Measurements from ENCODE around the gene ZER1. TPM values are rescaled to one million over a fixed set of nuclear protein-coding genes. Genes with fewer than 3 reads are reported as not detected.

Gene ZER1
- total and polyA plus RNA-seq, 2 of the 8 experiments (the other 6 are each of a cell fraction or from before 2014, with no cell fraction given) = 20.5 to 26.6 TPM

DNA sequence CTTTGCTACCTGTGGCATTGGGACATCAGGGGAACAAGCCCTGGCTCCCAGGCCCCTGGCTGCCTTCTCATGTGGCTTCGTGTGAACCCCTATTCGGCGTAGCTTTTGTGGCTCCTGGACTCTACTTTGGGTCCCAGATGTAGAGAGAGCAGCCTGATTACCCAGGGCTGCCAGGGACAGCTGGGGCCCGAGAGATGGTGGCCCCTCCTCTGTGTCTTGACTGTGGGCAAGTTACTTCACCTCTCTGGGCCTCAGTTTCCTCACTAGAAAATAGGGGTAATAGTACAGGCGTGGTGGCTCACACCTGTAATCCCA is 67.4 kb downstream of the ZER1 start:
- no peaks in the 10 kb centered on the region for H3K27me3 ChIP-seq (replicated peaks in 1 of 4; ENCODE audit: control insufficient read depth in 3 of 4, extremely low read depth in 1 of 4, insufficient read depth in 3 of 4, low read length in 3 of 4)
- peaks cover 2 to 3% of the 10 kb centered on the region in 2 experiments for H4K20me1 ChIP-seq (replicated peaks in 1 of 2; ENCODE audit: control insufficient read depth in 1 of 2, insufficient read depth in 2 of 2, low read length in 2 of 2)
- H3K4me3 ChIP-seq (ENCODE audit: extremely low read depth in 1 of 4, insufficient read depth in 2 of 4, low read depth in 3 of 4, low read length in 4 of 4) = no peak overlapping the region
- ChIA-PET CTCF (ENCODE audit: partially characterized antibody) (interaction anchor here (0.6 to 1.8 kb wide), 6 partner anchors 10 to 71 kb away, joined by 3 to 7 read pairs (median 3); no protein-coding TSS in a partner anchor), POLR2A (ENCODE audit: partially characterized antibody) (interaction anchor here (0.6 to 46.1 kb wide), 5 partner anchors 16 to 140 kb away, joined by 3 to 1197 read pairs (median 3); partner anchors contain the start of genes DYNC2I2, SET and ZDHHC12)
- H3K36me3 ChIP-seq (ENCODE audit: control insufficient read depth in 2 of 4, insufficient read depth in 4 of 4, low read length in 3 of 4) = peaks cover 0 to 5% (median 0%) of the 10 kb centered on the region in 4 experiments; a peak in 2 of 8 replicates
- no peak overlapping the region for H3K4ac ChIP-seq (replicated peaks; ENCODE audit: insufficient read length, low read depth, low read length)
- no peak overlapping the region; a peak in 1 of 4 replicates for H3K4me2 ChIP-seq (ENCODE audit: insufficient read depth in 1 of 2, low read depth in 2 of 2, low read length in 2 of 2)
- no peak overlapping the region for H4K5ac ChIP-seq (ENCODE audit: insufficient read length, low read depth, low read length)
- no peak overlapping the region for H2BK5ac ChIP-seq (ENCODE audit: low read depth, low read length)
- no peak for FAIRE-seq
- H3K14ac ChIP-seq (ENCODE audit: insufficient read length) = no peak overlapping the region
- H3K79me1 ChIP-seq (ENCODE audit: low read depth, low read length) = no peaks in the 10 kb centered on the region
- no peaks in the 10 kb centered on the region for H3K9me3 ChIP-seq (ENCODE audit: insufficient read depth in 2 of 2, low read depth in 1 of 2, low read length in 1 of 2)
- WGBS, 2 experiments (ENCODE audit: extremely low coverage in 1 of 2, insufficient coverage in 1 of 2, insufficient read length in 1 of 2, insufficient replicate concordance in 2 of 2, low coverage in 1 of 2, low lambda C conversion rate in 2 of 2, missing lambda C conversion rate in 1 of 2) = 93% methylated on average over 5 of the region's 5 CpGs; no CpG with 5 or more reads in 1 of the 2 experiments
- H2AFZ ChIP-seq (ENCODE audit: low read length) = no peak overlapping the region
- TF ChIP-seq GTF2F1 (IDR thresholded peaks at IDR 0.05; ENCODE audit: borderline replicate concordance, low read depth, low read length) (no peak), NANOG (IDR thresholded peaks at IDR 0.05; ENCODE audit: insufficient read depth, low read depth, low read length, poor library complexity, severe bottlenecking) (no peak)
- TF ChIP-seq, protein P1, sequence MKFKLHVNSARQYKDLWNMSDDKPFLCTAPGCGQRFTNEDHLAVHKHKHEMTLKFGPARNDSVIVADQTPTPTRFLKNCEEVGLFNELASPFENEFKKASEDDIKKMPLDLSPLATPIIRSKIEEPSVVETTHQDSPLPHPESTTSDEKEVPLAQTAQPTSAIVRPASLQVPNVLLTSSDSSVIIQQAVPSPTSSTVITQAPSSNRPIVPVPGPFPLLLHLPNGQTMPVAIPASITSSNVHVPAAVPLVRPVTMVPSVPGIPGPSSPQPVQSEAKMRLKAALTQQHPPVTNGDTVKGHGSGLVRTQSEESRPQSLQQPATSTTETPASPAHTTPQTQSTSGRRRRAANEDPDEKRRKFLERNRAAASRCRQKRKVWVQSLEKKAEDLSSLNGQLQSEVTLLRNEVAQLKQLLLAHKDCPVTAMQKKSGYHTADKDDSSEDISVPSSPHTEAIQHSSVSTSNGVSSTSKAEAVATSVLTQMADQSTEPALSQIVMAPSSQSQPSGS (IDR thresholded peaks at IDR 0.05; ENCODE audit: low read length) = no peak
- no peak overlapping the region for H4K91ac ChIP-seq (replicated peaks; ENCODE audit: insufficient read length, low read length)
- no peak overlapping the region for H2BK120ac ChIP-seq (replicated peaks; ENCODE audit: low read depth, low read length)
- no peak overlapping the region for H3K27ac ChIP-seq (ENCODE audit: low read depth, low read length)
- H2BK15ac ChIP-seq (ENCODE audit: low read length) = no peak overlapping the region
- no peak overlapping the region for H4K8ac ChIP-seq (ENCODE audit: extremely low read depth, insufficient read depth, low read length)
- H2AK5ac ChIP-seq (ENCODE audit: low read depth, low read length) = no peak overlapping the region
- peaks cover 0 to 4% (median 2%) of the 10 kb centered on the region in 4 experiments; a peak in 3 of 7 replicates for H3K4me1 ChIP-seq (replicated peaks in 1 of 4; ENCODE audit: control insufficient read depth in 3 of 4, insufficient read depth in 4 of 4, low read length in 3 of 4)
- H3K23ac ChIP-seq (ENCODE audit: insufficient read length) = no peak overlapping the region
- no peak overlapping the region for H3K18ac ChIP-seq (ENCODE audit: extremely low read depth, low read length)
- H3K23me2 ChIP-seq (ENCODE audit: low read depth, low read length) = peaks cover 7% of the 10 kb centered on the region; the same call in 1 of the 2 replicates
- no peak overlapping the region for H3K9ac ChIP-seq (replicated peaks in 1 of 4; ENCODE audit: extremely low read depth in 1 of 4, low read depth in 3 of 4, low read length in 3 of 4)
- no peaks in the 10 kb centered on the region for H3K79me2 ChIP-seq (ENCODE audit: control insufficient read depth in 1 of 2, insufficient read depth in 2 of 2, low read length in 2 of 2)
- no peak overlapping the region for H2BK20ac ChIP-seq (ENCODE audit: low read length)
- no peak overlapping the region for H3K56ac ChIP-seq (replicated peaks; ENCODE audit: insufficient read length, low read depth, low read length)
- no peak for DNase-seq (ENCODE audit: low read depth in 1 of 2, low spot score in 2 of 2)
- H2BK12ac ChIP-seq (ENCODE audit: low read depth, low read length) = no peak overlapping the region
